HK-2 (cell line): ENCODE data around the gene SEMA3E.
A peak's percentile ranks its signal among the peaks of the same experiment; 100 is the strongest.
"Not testable (repeated sequence)": the region's sequence is repeated elsewhere in the genome, so short reads cannot be mapped to it uniquely, and the experiment has no call there.

Experiments used
- DNase-seq: peaks from one replicate; pipeline ENCODE4 v3.0.0-alpha.2; 2018; ENCODE audit not compliant: unreplicated experiment

SEMA3E gene

GRCh38 chr7:83648464-83649241 lies at the start of gene SEMA3E:
TSS of gene SEMA3E (minus strand) at chr7:83649139.
- peak; percentile 20 for DNase-seq

GRCh38 chr7:83697804-83698530 lies 49.0 kb upstream of the SEMA3E start:
- no peak for DNase-seq

- DNase-seq: no peak
These were observed 47.2 kb upstream of the SEMA3E start for GRCh38 chr7:83696101-83696500.

GRCh38 chr7:83695128-83695960 lies 46.4 kb upstream of the SEMA3E start:
- no peak for DNase-seq

- DNase-seq: no peak
These were observed 44.3 kb upstream of the SEMA3E start for GRCh38 chr7:83693256-83693655.

- no peak for DNase-seq
These were observed 42.2 kb upstream of the SEMA3E start for GRCh38 chr7:83691095-83691494.

GRCh38 chr7:83689855-83690254 lies 40.9 kb upstream of the SEMA3E start:
- DNase-seq: no peak

GRCh38 chr7:83686416-83686815 lies 37.5 kb upstream of the SEMA3E start:
- DNase-seq: no peak

GRCh38 chr7:83684928-83685327 lies 36.0 kb upstream of the SEMA3E start:
- no peak for DNase-seq

GRCh38 chr7:83681200-83681778 lies 32.4 kb upstream of the SEMA3E start:
- peak; percentile 13 for DNase-seq

GRCh38 chr7:83677180-83677866 lies 28.4 kb upstream of the SEMA3E start:
- peak; percentile 18 for DNase-seq

GRCh38 chr7:83673291-83673690 lies 24.4 kb upstream of the SEMA3E start:
- not testable (repeated sequence) for DNase-seq

GRCh38 chr7:83672157-83672556 lies 23.2 kb upstream of the SEMA3E start:
- DNase-seq: no peak

GRCh38 chr7:83663131-83663530 lies 14.2 kb upstream of the SEMA3E start:
- DNase-seq: no peak

- no peak for DNase-seq
These were observed 9.2 kb upstream of the SEMA3E start for GRCh38 chr7:83658126-83658525.

GRCh38 chr7:83655951-83656556 lies 7.1 kb upstream of the SEMA3E start:
- DNase-seq: peak; percentile 8

GRCh38 chr7:83652481-83652880 lies 3.5 kb upstream of the SEMA3E start:
- DNase-seq: no peak

GRCh38 chr7:83649701-83650100 lies 762 bp upstream of the SEMA3E start:
- DNase-seq: no peak

GRCh38 chr7:83646027-83646426 lies 2.9 kb downstream of the SEMA3E start:
- DNase-seq: no peak

- DNase-seq: no peak
These were observed 5.2 kb downstream of the SEMA3E start for GRCh38 chr7:83643739-83644138.

- no peak for DNase-seq
These were observed 5.9 kb downstream of the SEMA3E start for GRCh38 chr7:83643012-83643411.
